ENCODE results near the gene CD40.

GRCh38 chr20:46142124-46142523 lies 24.0 kb downstream of the CD40 start:
- TF ChIP-seq POLR2A (IDR thresholded peaks at IDR 0.05; ENCODE audit: low read length) (no peak), GATA1 (IDR thresholded peaks at IDR 0.05; ENCODE audit: low read depth, low read length) (no peak)
